CD8-positive, alpha-beta memory T cell (primary cell): ENCODE measurements around the gene FITM1. TPM values are rescaled to one million over a fixed set of nuclear protein-coding genes. Genes with fewer than 3 reads are reported as not detected.
A peak's percentile ranks its signal among the peaks of the same experiment; 100 is the strongest.

Experiments
- CTCF ChIA-PET: fragments of 350-600 bp; sonication (Branson Sonifier 250); formaldehyde crosslinking; loops from one replicate; lab custom pipeline; 2021; ENCODE audit warnings: antibody characterized with exemption; lab: Charles Lee
- POLR2A ChIA-PET: fragments of 350-600 bp; sonication (Branson Sonifier 250); formaldehyde crosslinking; loops from one replicate; lab custom pipeline; 2021; ENCODE audit warnings: antibody characterized with exemption; lab: Charles Lee
- DNase-seq, 5 donors: peaks; one replicate each; pipeline versions ENCODE4 v3.0.0 to v3.0.0-alpha.2; 2020 to 2022; ENCODE audit warnings: mixed read lengths in 1 of 5
- H3K27ac ChIP-seq: one replicate; pipeline ENCODE4 v1.7.0; 2013; ENCODE audit warnings: low read depth, mild to moderate bottlenecking, low read length, moderate library complexity
- H3K27me3 ChIP-seq: 2 replicates; pipeline ENCODE4 v1.7.0; 2013; ENCODE audit warnings: low read length, mild to moderate bottlenecking; ENCODE audit not compliant: insufficient read depth, poor library complexity, severe bottlenecking
- H3K36me3 ChIP-seq: 2 replicates; pipeline ENCODE4 v1.7.0; 2013; ENCODE audit warnings: mild to moderate bottlenecking, low read length, moderate library complexity; ENCODE audit not compliant: insufficient read depth
- H3K4me1 ChIP-seq: 2 replicates; pipeline ENCODE4 v1.7.0; 2013; ENCODE audit warnings: mild to moderate bottlenecking, low read length, moderate library complexity; ENCODE audit not compliant: insufficient read depth
- H3K4me3 ChIP-seq: 2 replicates; pipeline ENCODE4 v1.7.0; 2013; ENCODE audit warnings: mild to moderate bottlenecking, low read length
- H3K9me3 ChIP-seq: 2 replicates; pipeline ENCODE4 v1.7.0; 2013; ENCODE audit warnings: mild to moderate bottlenecking, low read length
- H3K27ac Mint-ChIP-seq, 8 donors: one replicate each; pipeline ENCODE4 v1.8.0; 2020 to 2021; ENCODE audit warnings: mixed read lengths in 8 of 8, mild to moderate bottlenecking in 6 of 8, inconsistent platforms in 3 of 8, moderate library complexity in 3 of 8
- H3K27me3 Mint-ChIP-seq, 2 donors: one replicate each; pipeline ENCODE4 v1.8.0; 2020 to 2021; ENCODE audit warnings: mixed read lengths in 2 of 2, mild to moderate bottlenecking in 1 of 2, moderate library complexity in 1 of 2
- H3K36me3 Mint-ChIP-seq, 3 donors: one replicate each; pipeline ENCODE4 v1.8.0; 2020 to 2021; ENCODE audit warnings: mixed read lengths in 3 of 3, inconsistent platforms in 1 of 3, mild to moderate bottlenecking in 1 of 3
- H3K4me1 Mint-ChIP-seq, 3 donors: one replicate each; pipeline ENCODE4 v1.8.0; 2020 to 2021; ENCODE audit warnings: mixed read lengths in 3 of 3, inconsistent platforms in 1 of 3, mild to moderate bottlenecking in 1 of 3
- H3K4me3 Mint-ChIP-seq, 7 donors: one replicate each; pipeline ENCODE4 v1.8.0; 2020 to 2021; ENCODE audit warnings: mixed read lengths in 7 of 7, mild to moderate bottlenecking in 6 of 7, moderate library complexity in 4 of 7, inconsistent platforms in 2 of 7
- H3K9me3 Mint-ChIP-seq, 5 donors: one replicate each; pipeline ENCODE4 v1.8.0; 2020 to 2022; ENCODE audit warnings: mixed read lengths in 5 of 5, mild to moderate bottlenecking in 3 of 5, moderate library complexity in 2 of 5, inconsistent platforms in 1 of 5
- polyA plus RNA-seq: library from polyadenylated mRNA; unstranded; fragments of 300-500 nt; fragmentation: Illumina TruSeq; gene quantifications from one replicate; pipeline ENCODE4 v1.2.3, GENCODE V29; 2021
- total RNA-seq, 2 experiments: library from RNA; stranded (reverse); gene quantifications; one replicate each; pipeline ENCODE4 v1.2.3, GENCODE V29; 2021

Gene FITM1
- total and polyA plus RNA-seq, 3 experiments from 2014 or later, result 0.58 to 1.1 TPM; not detected in 1

- H3K4me1 ChIP-seq, result peaks cover 16% of the 10 kb centered on the region
- CTCF ChIA-PET, result interaction anchor here (0.9 to 12.1 kb wide), 7 partner anchors 11 to 148 kb away, joined by 3 to 185 read pairs (median 5); partner anchors contain the start of genes CARMIL3 and TINF2
Measured at GRCh38 chr14:24093901-24094840, 36.3 kb upstream of the FITM1 start, which contains the start of gene PCK2. PCK2 (plus strand) TSS chr14:24094311; CDS start chr14:24094406, 95 bp downstream.

GRCh38 chr14:24094841-24095270 lies 35.6 kb upstream of the FITM1 start:
- Histone ChIP-seq H3K9me3 (no peaks in the 10 kb centered on the region), H3K27me3 (no peaks in the 10 kb centered on the region), H3K4me1 (peaks cover 16% of the 10 kb centered on the region), H3K27ac (peak overlapping the region; percentile 83), H3K36me3 (no peaks in the 10 kb centered on the region), H3K4me3 (peak overlapping the region; percentile 93)
- Mint-ChIP-seq H3K9me3 (no peaks in the 10 kb centered on the region), H3K36me3 (peaks cover 0 to 28% (median 4%) of the 10 kb centered on the region in 3 donors), H3K4me3 (peak overlapping the region; percentile 93 to 99 (median 97)), H3K27ac (peak overlapping the region; percentile 65 to 98 (median 95)), H3K27me3 (no peaks in the 10 kb centered on the region), H3K4me1 (peaks cover 28 to 34% (median 32%) of the 10 kb centered on the region in 3 donors)
- no peak for DNase-seq
- POLR2A ChIA-PET, result interaction anchor here (1.4 to 4.9 kb wide), 3 partner anchors 15 to 118 kb away, joined by 5 to 29 read pairs (median 26); partner anchors contain the start of genes CHMP4A, DCAF11 and NRL
- CTCF ChIA-PET, result interaction anchor here (0.6 to 12.1 kb wide), 5 partner anchors 11 to 148 kb away, joined by 3 to 185 read pairs (median 4); partner anchors contain the start of gene TINF2

More at GRCh38 chr14:24093901-24094840, 36.3 kb upstream of the FITM1 start, which contains the start of gene PCK2:
- Histone ChIP-seq H3K36me3 (no peaks in the 10 kb centered on the region), H3K27me3 (no peaks in the 10 kb centered on the region), H3K4me3 (peak within 1 kb of the TSS; percentile 93), H3K9me3 (no peaks in the 10 kb centered on the region), H3K27ac (peak within 1 kb of the TSS; percentile 83)
- peaks cover 0 to 21% (median 1%) of the 10 kb centered on the region in 3 donors for H3K36me3 Mint-ChIP-seq
- peak; percentile 63 to 77 (median 67) for DNase-seq
- peak within 1 kb of the TSS; percentile 65 to 98 (median 95) for H3K27ac Mint-ChIP-seq
- POLR2A ChIA-PET, result interaction anchor here (1.0 to 4.9 kb wide), 4 partner anchors 13 to 119 kb away, joined by 5 to 29 read pairs (median 16); partner anchors contain the start of genes CHMP4A, DCAF11 and NRL
- no peaks in the 10 kb centered on the region for H3K9me3 Mint-ChIP-seq
- peaks cover 28 to 37% (median 37%) of the 10 kb centered on the region in 3 donors for H3K4me1 Mint-ChIP-seq
- H3K27me3 Mint-ChIP-seq, result no peaks in the 10 kb centered on the region
- H3K4me3 Mint-ChIP-seq, result peak within 1 kb of the TSS; percentile 93 to 99 (median 97)

- H3K36me3 Mint-ChIP-seq, result peaks cover 0 to 34% (median 4%) of the 10 kb centered on the region in 3 donors
- ChIA-PET CTCF (interaction anchor here (0.6 to 12.1 kb wide), 7 partner anchors 10 to 147 kb away, joined by 3 to 185 read pairs (median 4); partner anchors contain the start of genes DCAF11, NRL and TINF2), POLR2A (interaction anchor here (0.7 to 4.9 kb wide), 4 partner anchors 14 to 118 kb away, joined by 5 to 29 read pairs (median 20); partner anchors contain the start of genes CHMP4A, DCAF11 and NRL)
- Histone ChIP-seq H3K27ac (peak overlapping the region; percentile 83), H3K9me3 (no peaks in the 10 kb centered on the region), H3K36me3 (no peaks in the 10 kb centered on the region), H3K27me3 (no peaks in the 10 kb centered on the region), H3K4me1 (peaks cover 16% of the 10 kb centered on the region), H3K4me3 (peak overlapping the region; percentile 93)
- H3K27me3 Mint-ChIP-seq, result no peaks in the 10 kb centered on the region
- peaks cover 27 to 30% (median 28%) of the 10 kb centered on the region in 3 donors for H3K4me1 Mint-ChIP-seq
- peak in 3 of 5 donors; percentile 17 to 21 (median 18) for DNase-seq
- H3K4me3 Mint-ChIP-seq, result peak overlapping the region; percentile 93 to 99 (median 97)
- H3K9me3 Mint-ChIP-seq, result no peaks in the 10 kb centered on the region
- peak overlapping the region; percentile 65 to 98 (median 95) for H3K27ac Mint-ChIP-seq
Measured at GRCh38 chr14:24095271-24096068, 35.0 kb upstream of the FITM1 start.

GRCh38 chr14:24096545-24097181 lies 33.8 kb upstream of the FITM1 start:
- Histone ChIP-seq H3K36me3 (no peaks in the 10 kb centered on the region), H3K9me3 (no peaks in the 10 kb centered on the region), H3K4me1 (peaks cover 16% of the 10 kb centered on the region), H3K27ac (no peak overlapping the region), H3K4me3 (no peak overlapping the region), H3K27me3 (no peaks in the 10 kb centered on the region)
- peak overlapping the region; percentile 18 to 83 (median 50) for H3K4me3 Mint-ChIP-seq
- no peak for DNase-seq
- peak overlapping the region in 7 of 8 donors; percentile 13 to 87 (median 70) for H3K27ac Mint-ChIP-seq
- H3K9me3 Mint-ChIP-seq, result no peaks in the 10 kb centered on the region
- H3K27me3 Mint-ChIP-seq, result no peaks in the 10 kb centered on the region
- POLR2A ChIA-PET, result interaction anchor here (0.8 kb wide), 1 partner anchor 1536 kb away, joined by 3 read pairs; no protein-coding TSS in a partner anchor
- H3K4me1 Mint-ChIP-seq, result peaks cover 24 to 28% (median 25%) of the 10 kb centered on the region in 3 donors
- peaks cover 0 to 45% (median 8%) of the 10 kb centered on the region in 3 donors for H3K36me3 Mint-ChIP-seq
- CTCF ChIA-PET, result interaction anchor here (1.3 to 12.1 kb wide), 4 partner anchors 9 to 40 kb away, joined by 4 to 185 read pairs (median 60); partner anchors contain the start of genes DCAF11 and NRL

- no peaks in the 10 kb centered on the region for H3K9me3 ChIP-seq
- no peaks in the 10 kb centered on the region for H3K36me3 ChIP-seq
- Mint-ChIP-seq H3K27ac (peak overlapping the region in 1 of 8 donors; percentile 54), H3K4me3 (no peak overlapping the region), H3K9me3 (no peaks in the 10 kb centered on the region), H3K4me1 (peaks cover 20 to 23% (median 22%) of the 10 kb centered on the region in 3 donors), H3K36me3 (peaks cover 3 to 57% (median 12%) of the 10 kb centered on the region in 3 donors), H3K27me3 (no peaks in the 10 kb centered on the region)
- POLR2A ChIA-PET, result no interaction called here
- CTCF ChIA-PET, result interaction anchor here (1.2 to 12.1 kb wide), 2 partner anchors 7 to 15 kb away, joined by 4 to 185 read pairs; no protein-coding TSS in a partner anchor
- H3K4me3 ChIP-seq, result no peak overlapping the region
- H3K4me1 ChIP-seq, result peaks cover 15% of the 10 kb centered on the region
- no peaks in the 10 kb centered on the region for H3K27me3 ChIP-seq
- H3K27ac ChIP-seq, result no peak overlapping the region
- DNase-seq, result no peak
Measured at GRCh38 chr14:24098229-24098926, 32.1 kb upstream of the FITM1 start.

GRCh38 chr14:24098927-24099813 lies 31.3 kb upstream of the FITM1 start:
- DNase-seq, result no peak
- H3K4me3 Mint-ChIP-seq, result no peak overlapping the region
- Histone ChIP-seq H3K27me3 (no peaks in the 10 kb centered on the region), H3K4me1 (peaks cover 10% of the 10 kb centered on the region), H3K36me3 (peaks cover 6% of the 10 kb centered on the region), H3K27ac (no peak overlapping the region), H3K4me3 (no peak overlapping the region), H3K9me3 (no peaks in the 10 kb centered on the region)
- no peaks in the 10 kb centered on the region for H3K27me3 Mint-ChIP-seq
- ChIA-PET POLR2A (no interaction called here), CTCF (interaction anchor here (1.2 to 12.1 kb wide), 2 partner anchors 6 to 15 kb away, joined by 4 to 185 read pairs; no protein-coding TSS in a partner anchor)
- H3K4me1 Mint-ChIP-seq, result peaks cover 15 to 19% (median 17%) of the 10 kb centered on the region in 3 donors
- peak overlapping the region in 2 of 8 donors; percentile 54 to 91 for H3K27ac Mint-ChIP-seq
- no peaks in the 10 kb centered on the region for H3K9me3 Mint-ChIP-seq
- H3K36me3 Mint-ChIP-seq, result peaks cover 3 to 63% (median 14%) of the 10 kb centered on the region in 3 donors
